Transverse colon (tissue), 4 donors: Measurements from ENCODE around the gene AFF1. TPM values are rescaled to one million over a fixed set of nuclear protein-coding genes. Genes with fewer than 3 reads are reported as not detected.

Source experiments
- DNase-seq: peaks from one replicate; pipeline ENCODE4 v3.0.0-alpha.2; 2019
- H3K27ac ChIP-seq, 4 donors: fragments of 200-600 bp; sonication (generic); 2 replicates each; pipeline ENCODE4 v1.5.1; 2016 to 2018; ENCODE audit warnings: inconsistent platforms in 4 of 4
- H3K27me3 ChIP-seq: fragments of 200-600 bp; sonication (generic); 2 replicates; pipeline ENCODE4 v1.5.1; 2017; ENCODE audit warnings: inconsistent platforms
- H3K36me3 ChIP-seq, 4 donors: fragments of 200-600 bp; sonication (generic); 2 replicates each; pipeline ENCODE4 v1.5.1; 2017 to 2019; ENCODE audit warnings: inconsistent platforms in 4 of 4
- H3K4me1 ChIP-seq, 4 donors: fragments of 200-600 bp; sonication (generic); 2 replicates each; pipeline ENCODE4 v1.5.1; 2017 to 2020; ENCODE audit warnings: inconsistent platforms in 4 of 4
- H3K4me3 ChIP-seq, 4 donors: fragments of 200-600 bp; sonication (generic); 1 replicate in 1 of 4; 2 replicates in 3 of 4; pipeline versions ENCODE4 v1.5.1 to v1.6.1; 2017 to 2019; ENCODE audit warnings: inconsistent platforms in 4 of 4
- H3K9me3 ChIP-seq, 2 donors: fragments of 200-600 bp; sonication (generic); 2 replicates each; pipeline ENCODE4 v1.5.1; 2017 to 2019; ENCODE audit warnings: inconsistent platforms in 2 of 2
- EP300 ChIP-seq: sonication (generic); formaldehyde crosslinking; IDR thresholded peaks from one replicate; pipeline ENCODE4 v1.6.1; 2017; ENCODE audit warnings: antibody characterized with exemption, low read depth
- POLR2A ChIP-seq: fragments of 450-650 bp; IDR thresholded peaks from one replicate; pipeline ENCODE4 v1.6.1; 2016; ENCODE audit warnings: antibody characterized with exemption, mild to moderate bottlenecking, moderate library complexity
- POLR2AphosphoS5 ChIP-seq, 3 donors: sonication (generic); formaldehyde crosslinking; IDR thresholded peaks; one replicate each; pipeline ENCODE4 v1.6.1; 2016; ENCODE audit warnings: antibody characterized with exemption in 3 of 3
- WGBS, 2 donors: methylation state at CpG; one replicate each; pipeline ENCODE4 v1.1.5; 2018; ENCODE audit warnings: low coverage in 1 of 2; 5-methylcytosine and 5-hydroxymethylcytosine counted together
- in situ Hi-C, 4 donors: fragments of 200-750 bp; cut with MboI; loops; one replicate each; pipeline versions ENCODE4 v1.15.0 to v1.15.1; 2017; ENCODE audit warnings: low sequenced_read_pairs in 3 of 4, low pct_ligation_motif_present in 1 of 4, low pct_unique_long_range_greater_than_20kb in 1 of 4
- intact Hi-C: fragments of 100-400 bp; cut with DNase I; formaldehyde crosslinking; loops from one replicate; pipeline ENCODE4 v1.15.1; 2023; ENCODE audit warnings: low total_unique reads
- total RNA-seq, 4 donors: library from RNA; depleted of rRNA; stranded (reverse); fragments of >200 nt; gene quantifications; one replicate each; pipeline ENCODE4 v1.1.0, GENCODE V29; 2016
- TF ChIP-seq, protein P1 (sequence below), 5 experiments: fragments of 200-600 bp in 3 of 5; fragments of 450-650 bp in 2 of 5; sonication (generic) in 3 of 5; IDR thresholded peaks; 1 replicate in 2 of 5; 2 replicates in 3 of 5; pipeline ENCODE4 v1.5.1; 2016 to 2017; ENCODE audit warnings: antibody characterized with exemption in 5 of 5, inconsistent platforms in 3 of 5, mild to moderate bottlenecking in 2 of 5, moderate library complexity in 1 of 5

The AFF1 gene
- total RNA-seq, 4 donors from 2014 or later = 77.1 to 151 (median 97.0) TPM

DNA sequence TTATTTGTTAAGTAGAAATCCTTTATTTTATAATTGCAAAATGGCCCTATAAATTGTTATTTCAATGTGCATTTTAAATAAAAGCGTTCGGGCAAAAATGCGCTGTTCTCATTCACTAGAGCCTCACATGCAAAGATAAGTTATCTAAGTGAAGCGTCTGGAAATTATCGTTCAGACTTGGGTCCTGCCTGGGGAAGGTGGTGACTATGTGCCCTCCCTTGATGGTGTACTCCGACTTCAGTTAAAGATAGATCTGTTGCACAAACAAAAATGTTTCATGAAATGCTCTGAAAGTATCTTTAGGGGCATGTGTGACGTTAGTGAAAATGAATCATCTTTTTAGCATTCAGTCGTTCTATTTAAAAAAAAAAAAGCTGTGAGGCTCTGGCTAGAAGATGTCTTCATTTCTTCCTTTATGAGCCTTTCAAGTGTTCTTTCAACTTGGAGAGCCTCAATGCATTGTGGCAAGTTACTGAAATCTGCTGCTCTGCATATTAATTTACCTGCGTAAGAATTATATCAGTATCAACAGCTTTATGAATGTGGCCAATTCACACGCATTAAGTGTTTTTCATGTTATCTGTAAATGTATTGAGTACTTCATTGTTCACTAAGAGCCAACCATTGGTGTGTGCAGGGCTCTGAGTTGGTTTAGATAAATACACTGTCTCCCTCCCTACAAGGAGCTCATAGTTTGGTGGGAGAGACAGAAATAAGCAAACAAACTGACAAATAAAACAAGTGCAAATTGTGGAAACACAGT, 83.0 kb downstream of the AFF1 start:
- TF ChIP-seq, protein P1, sequence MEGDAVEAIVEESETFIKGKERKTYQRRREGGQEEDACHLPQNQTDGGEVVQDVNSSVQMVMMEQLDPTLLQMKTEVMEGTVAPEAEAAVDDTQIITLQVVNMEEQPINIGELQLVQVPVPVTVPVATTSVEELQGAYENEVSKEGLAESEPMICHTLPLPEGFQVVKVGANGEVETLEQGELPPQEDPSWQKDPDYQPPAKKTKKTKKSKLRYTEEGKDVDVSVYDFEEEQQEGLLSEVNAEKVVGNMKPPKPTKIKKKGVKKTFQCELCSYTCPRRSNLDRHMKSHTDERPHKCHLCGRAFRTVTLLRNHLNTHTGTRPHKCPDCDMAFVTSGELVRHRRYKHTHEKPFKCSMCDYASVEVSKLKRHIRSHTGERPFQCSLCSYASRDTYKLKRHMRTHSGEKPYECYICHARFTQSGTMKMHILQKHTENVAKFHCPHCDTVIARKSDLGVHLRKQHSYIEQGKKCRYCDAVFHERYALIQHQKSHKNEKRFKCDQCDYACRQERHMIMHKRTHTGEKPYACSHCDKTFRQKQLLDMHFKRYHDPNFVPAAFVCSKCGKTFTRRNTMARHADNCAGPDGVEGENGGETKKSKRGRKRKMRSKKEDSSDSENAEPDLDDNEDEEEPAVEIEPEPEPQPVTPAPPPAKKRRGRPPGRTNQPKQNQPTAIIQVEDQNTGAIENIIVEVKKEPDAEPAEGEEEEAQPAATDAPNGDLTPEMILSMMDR (IDR thresholded peaks at IDR 0.05) = no peak
- peak in 1 of 3 donors; percentile 15 for TF ChIP-seq POLR2AphosphoS5 (IDR thresholded peaks at IDR 0.05)
- TF ChIP-seq POLR2A = no peak
- Histone ChIP-seq H3K27me3 (no peaks in the 10 kb centered on the region), H3K36me3 (no peaks in the 10 kb centered on the region), H3K4me1 (peaks cover 25 to 73% (median 53%) of the 10 kb centered on the region in 4 donors), H3K4me3 (no peak overlapping the region), H3K9me3 (no peaks in the 10 kb centered on the region), H3K27ac (peak overlapping the region; percentile 20 to 60 (median 53))
- no peak for DNase-seq
- WGBS, 2 donors = 76 to 81% methylated on average over 10 of the region's 10 CpGs
- intact Hi-C loops (no loop called here), in situ Hi-C loops (no loop called here)

DNA sequence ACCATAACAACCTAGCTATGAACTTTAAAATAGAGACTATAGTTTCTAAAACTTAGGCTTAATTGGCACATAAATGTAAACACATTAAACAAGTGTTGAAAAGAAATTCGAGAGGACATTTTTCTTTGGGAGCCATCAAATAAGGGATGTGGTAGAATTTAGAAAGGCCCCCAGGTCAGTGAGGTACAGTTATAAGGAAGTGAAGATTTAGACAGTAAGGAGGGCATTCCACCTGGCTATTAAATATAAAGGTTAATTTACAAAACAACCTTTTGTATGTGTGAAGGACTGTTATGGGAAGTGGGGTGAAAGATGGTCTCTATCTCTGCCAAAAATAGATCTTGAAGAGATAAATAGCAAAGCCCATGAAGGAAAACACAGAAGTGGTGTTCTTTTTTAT, 83.9 kb downstream of the AFF1 start:
- TF ChIP-seq POLR2AphosphoS5 (IDR thresholded peaks at IDR 0.05) (no peak), EP300 (no peak)
- intact Hi-C loops = no loop called here
- Histone ChIP-seq H3K9me3 (no peaks in the 10 kb centered on the region), H3K27me3 (no peaks in the 10 kb centered on the region), H3K4me1 (peaks cover 27 to 73% (median 47%) of the 10 kb centered on the region in 4 donors), H3K4me3 (no peak overlapping the region), H3K27ac (peak overlapping the region; percentile 11 to 60 (median 53)), H3K36me3 (no peaks in the 10 kb centered on the region)
- in situ Hi-C loops = no loop called here
- WGBS, 2 donors = 27 to 46% methylated on average over 1 of the region's 1 CpG
- no peak for DNase-seq

DNA sequence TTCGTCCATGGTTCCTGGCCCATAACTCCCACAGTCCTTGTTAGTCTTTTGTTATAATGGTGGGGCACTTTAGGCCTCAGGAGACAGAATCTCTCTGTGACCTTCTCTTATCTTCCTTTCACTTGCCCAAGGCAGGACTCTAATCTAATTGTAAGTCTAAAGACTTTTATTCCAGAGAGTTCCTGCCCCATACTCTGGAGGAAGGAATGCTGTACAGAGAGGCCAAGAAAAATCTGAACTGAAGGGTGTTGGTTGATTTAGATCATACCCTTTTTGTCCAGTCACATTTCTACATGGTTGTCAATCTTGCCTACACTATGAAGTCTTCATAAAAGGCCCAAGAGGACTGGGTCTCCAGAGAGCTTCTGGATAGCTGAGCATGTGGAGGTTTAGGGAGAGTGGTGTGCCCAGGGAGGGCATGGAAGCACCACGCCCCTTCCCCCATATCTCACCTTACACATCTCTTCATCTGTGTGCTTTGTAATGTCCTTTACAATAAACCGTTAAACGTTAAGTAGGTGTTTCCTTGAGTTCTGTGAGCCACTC, 84.5 kb downstream of the AFF1 start:
- 70 to 83% methylated on average over 4 of the region's 4 CpGs for WGBS, 2 donors
- Histone ChIP-seq H3K4me3 (no peak overlapping the region), H3K9me3 (no peaks in the 10 kb centered on the region), H3K4me1 (peaks cover 23 to 73% (median 47%) of the 10 kb centered on the region in 4 donors), H3K36me3 (no peaks in the 10 kb centered on the region), H3K27me3 (no peaks in the 10 kb centered on the region), H3K27ac (peak overlapping the region; percentile 11 to 60 (median 31))
- TF ChIP-seq EP300 (no peak), POLR2AphosphoS5 (IDR thresholded peaks at IDR 0.05) (no peak), POLR2A (no peak)
- TF ChIP-seq, protein P1 (IDR thresholded peaks at IDR 0.05) = no peak
- in situ Hi-C loops (no loop called here), intact Hi-C loops (no loop called here)
- no peak for DNase-seq

DNA sequence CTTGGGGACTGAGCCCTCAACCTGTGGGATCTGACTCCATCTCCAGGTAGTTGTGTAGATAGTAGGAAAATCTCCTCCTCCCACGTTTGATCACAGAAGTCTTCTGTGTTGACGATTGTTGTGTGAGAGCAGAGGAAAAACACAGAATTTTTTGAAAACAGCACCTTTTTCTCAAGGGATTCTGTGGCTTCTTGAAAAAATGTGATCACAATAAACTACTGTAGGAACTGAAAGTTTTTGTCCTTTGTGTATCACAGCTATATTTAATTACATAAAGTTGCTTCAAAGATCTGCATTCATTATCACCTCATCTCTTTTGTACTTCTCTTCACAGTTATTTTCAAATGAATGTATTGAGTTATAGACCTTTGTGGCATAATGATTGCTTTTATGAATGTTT, 85.1 kb downstream of the AFF1 start:
- H3K4me3 ChIP-seq = no peak overlapping the region
- intact Hi-C loops = no loop called here
- TF ChIP-seq EP300 = no peak
- TF ChIP-seq POLR2AphosphoS5 (IDR thresholded peaks at IDR 0.05) = no peak
- TF ChIP-seq, protein P1 (IDR thresholded peaks at IDR 0.05) = no peak
- no peak for TF ChIP-seq POLR2A
- no peaks in the 10 kb centered on the region for H3K9me3 ChIP-seq
- H3K27ac ChIP-seq = peak overlapping the region in 2 of 4 donors; percentile 13
- no peaks in the 10 kb centered on the region for H3K27me3 ChIP-seq
- H3K36me3 ChIP-seq = no peaks in the 10 kb centered on the region
- no peak for DNase-seq
- peaks cover 24 to 73% (median 46%) of the 10 kb centered on the region in 4 donors for H3K4me1 ChIP-seq
- in situ Hi-C loops = no loop called here
- 39 to 50% methylated on average over 2 of the region's 2 CpGs for WGBS, 2 donors
